ENCODE data around the gene TMTC4. TPM values are rescaled to one million over a fixed set of nuclear protein-coding genes. Genes with fewer than 3 reads are reported as not detected.

TMTC4 gene
- total RNA-seq, 1 experiment from 2014 or later: 28.1 TPM

DNA sequence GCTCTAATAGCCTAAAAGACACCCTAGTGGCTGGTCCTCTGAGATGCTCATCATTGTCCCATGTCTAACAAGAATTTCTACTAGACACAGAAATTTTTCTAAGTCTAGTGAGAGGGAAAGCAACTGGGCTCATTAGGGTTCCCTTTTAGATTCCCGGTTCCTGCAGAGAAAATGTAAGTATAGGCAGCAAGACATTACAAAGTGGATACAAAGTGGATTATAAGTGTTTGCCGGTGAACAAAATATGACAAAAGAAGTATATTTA is 20.8 kb upstream of the TMTC4 start:
- H2BK120ac ChIP-seq (ENCODE audit: low read depth, low read length, poor library complexity, severe bottlenecking): no peak overlapping the region
- no peak overlapping the region for H3K4me3 Mint-ChIP-seq
- H4K5ac ChIP-seq (ENCODE audit: insufficient read length, low read depth, low read length): no peak overlapping the region
- H3K9me3 Mint-ChIP-seq: peaks cover 15% of the 10 kb centered on the region in 2 experiments
- H2BK5ac ChIP-seq (ENCODE audit: insufficient read length, low read length): no peak overlapping the region
- no peak overlapping the region for H3K4ac ChIP-seq (ENCODE audit: low read depth, low read length)
- H3K23me2 ChIP-seq (ENCODE audit: insufficient read length, low read depth, low read length, poor library complexity, severe bottlenecking): no peaks in the 10 kb centered on the region
- H3K4me1 ChIP-seq (ENCODE audit: insufficient read depth, low read length): no peaks in the 10 kb centered on the region
- H3K56ac ChIP-seq (ENCODE audit: insufficient read length, low read depth, low read length): no peak overlapping the region
- no peak overlapping the region for H3K27ac ChIP-seq (ENCODE audit: insufficient read length, low read depth, low read length)
- H3K9me3 ChIP-seq (ENCODE audit: control insufficient read depth, low read depth, low read length): no peaks in the 10 kb centered on the region
- no peak overlapping the region for H4K8ac ChIP-seq (replicated peaks; ENCODE audit: insufficient read length, low read depth, low read length)
- no peak for DNase-seq
- no peaks in the 10 kb centered on the region for H3K79me2 ChIP-seq (ENCODE audit: insufficient read depth, low read length)
- no peaks in the 10 kb centered on the region for H3K79me1 ChIP-seq (ENCODE audit: insufficient read depth, low read depth, low read length, poor library complexity, severe bottlenecking)
- WGBS (ENCODE audit: extremely low coverage, insufficient read length, low lambda C conversion rate): 100% methylated on average over 1 of the region's 2 CpGs
- H3K18ac ChIP-seq (ENCODE audit: insufficient read length, low read depth, low read length): no peak overlapping the region
- H3K27me3 Mint-ChIP-seq (ENCODE audit: low read depth): peaks cover 8% of the 10 kb centered on the region
- TF ChIP-seq CTCF (conservative IDR thresholded peaks at IDR 0.05): no peak
- H3K23ac ChIP-seq (ENCODE audit: insufficient read length, low read depth, low read length): no peak overlapping the region
- H3K9ac ChIP-seq (ENCODE audit: extremely low read depth, insufficient read length, low read length): no peak overlapping the region
- no peaks in the 10 kb centered on the region for H4K20me1 ChIP-seq (ENCODE audit: control insufficient read depth, insufficient read depth, insufficient read length)
- H2BK15ac ChIP-seq (ENCODE audit: low read depth, low read length): no peak overlapping the region
- H3K36me3 Mint-ChIP-seq (ENCODE audit: insufficient read depth in 1 of 3, low read depth in 3 of 3): peaks cover 6 to 14% (median 10%) of the 10 kb centered on the region in 3 experiments; a peak in 6 of 7 replicates
- no peak overlapping the region for H2AFZ ChIP-seq (ENCODE audit: low read length)
- H3K4me2 ChIP-seq (ENCODE audit: insufficient read depth, insufficient read length, low read length): no peak overlapping the region
- no peak overlapping the region for H2AK5ac ChIP-seq (ENCODE audit: insufficient read length, low read length)
- H3K4me1 Mint-ChIP-seq: peaks cover 6 to 10% of the 10 kb centered on the region in 2 experiments
- no peaks in the 10 kb centered on the region for H3K27me3 ChIP-seq (ENCODE audit: insufficient read depth, low read length)
- no peak overlapping the region for H4K91ac ChIP-seq (ENCODE audit: insufficient read length, low read depth, low read length)
- H3T11ph ChIP-seq (ENCODE audit: low read length): no peak overlapping the region
- H2BK12ac ChIP-seq (ENCODE audit: insufficient read length, low read depth, low read length): no peak overlapping the region
- no peak overlapping the region for H2BK20ac ChIP-seq (ENCODE audit: low read depth, low read length, poor library complexity, severe bottlenecking)
- H3K14ac ChIP-seq (ENCODE audit: insufficient read depth, low read length): no peak overlapping the region
- no peak overlapping the region for H3K27ac Mint-ChIP-seq
